ENCODE results near the gene SERBP1. TPM values are rescaled to one million over a fixed set of nuclear protein-coding genes. Genes with fewer than 3 reads are reported as not detected.

SERBP1 gene
- total RNA-seq, 2 experiments from 2014 or later: 270 to 410 TPM

GRCh38 chr1:67464746-67465145 lies 34.5 kb upstream of the SERBP1 start:
- Histone ChIP-seq H3K9me2 (ENCODE audit: insufficient read depth, low read length) (no peaks in the 10 kb centered on the region), H3K27ac (ENCODE audit: low read depth, low read length, poor library complexity, severe bottlenecking) (no peak overlapping the region), H4K20me1 (ENCODE audit: insufficient read depth, low read length) (no peaks in the 10 kb centered on the region), H3K4me3 (ENCODE audit: low read depth, low read length, poor library complexity, severe bottlenecking) (no peak overlapping the region), H3K9me3 (ENCODE audit: low read length) (no peaks in the 10 kb centered on the region), H2AFZ (ENCODE audit: low read length) (no peak overlapping the region), H3K79me2 (ENCODE audit: insufficient read depth, low read depth, low read length) (no peaks in the 10 kb centered on the region), H3K36me3 (ENCODE audit: insufficient read depth, low read length) (no peaks in the 10 kb centered on the region), H3K4me1 (ENCODE audit: insufficient read depth, low read length, poor library complexity, severe bottlenecking) (no peaks in the 10 kb centered on the region), H3K4me2 (ENCODE audit: low read length) (no peak overlapping the region)
- intact Hi-C loops (cut with micrococcal nuclease; ENCODE audit: unreplicated experiment): no loop called here
- ChIA-PET CTCF (ENCODE audit: unreplicated experiment) (no interaction called here), POLR2A (interaction anchor here (0.6 to 2.0 kb wide), 3 partner anchors 10 to 1269 kb away, joined by 3 to 9 read pairs (median 3); no protein-coding TSS in a partner anchor)
- DNase-seq (ENCODE audit: low spot score): no peak
- TF ChIP-seq CTCF (conservative IDR thresholded peaks at IDR 0.05; ENCODE audit: low read length) (no peak), EZH2phosphoT487 (IDR thresholded peaks at IDR 0.05; ENCODE audit: borderline replicate concordance, low read depth, low read length) (no peak)
- no TSS peak for BruUV-seq (replicated peaks)

GRCh38 chr1:67464058-67464457 lies 33.9 kb upstream of the SERBP1 start:
- Histone ChIP-seq H3K4me1 (ENCODE audit: insufficient read depth, low read length, poor library complexity, severe bottlenecking) (no peaks in the 10 kb centered on the region), H3K27ac (ENCODE audit: low read depth, low read length, poor library complexity, severe bottlenecking) (no peak overlapping the region), H3K9me2 (ENCODE audit: insufficient read depth, low read length) (no peaks in the 10 kb centered on the region), H3K4me3 (ENCODE audit: low read depth, low read length, poor library complexity, severe bottlenecking) (no peak overlapping the region), H3K36me3 (ENCODE audit: insufficient read depth, low read length) (no peaks in the 10 kb centered on the region), H2AFZ (ENCODE audit: low read length) (no peak overlapping the region), H3K79me2 (ENCODE audit: insufficient read depth, low read depth, low read length) (no peaks in the 10 kb centered on the region), H3K4me2 (ENCODE audit: low read length) (no peak overlapping the region), H3K9me3 (ENCODE audit: low read length) (no peaks in the 10 kb centered on the region), H4K20me1 (ENCODE audit: insufficient read depth, low read length) (no peaks in the 10 kb centered on the region)
- no peak for DNase-seq (ENCODE audit: low spot score)
- intact Hi-C loops (cut with micrococcal nuclease; ENCODE audit: unreplicated experiment): no loop called here
- BruUV-seq (replicated peaks): no TSS peak
- CTCF ChIA-PET (ENCODE audit: unreplicated experiment): no interaction called here
- TF ChIP-seq CTCF (conservative IDR thresholded peaks at IDR 0.05; ENCODE audit: low read length) (no peak), EZH2phosphoT487 (IDR thresholded peaks at IDR 0.05; ENCODE audit: borderline replicate concordance, low read depth, low read length) (no peak)
- POLR2A ChIA-PET: interaction anchor here (0.7 to 2.0 kb wide), 3 partner anchors 9 to 61 kb away, joined by 3 to 9 read pairs (median 3); no protein-coding TSS in a partner anchor

- Histone ChIP-seq H3K27ac (ENCODE audit: low read depth, low read length, poor library complexity, severe bottlenecking) (no peak overlapping the region), H3K9me2 (ENCODE audit: insufficient read depth, low read length) (no peaks in the 10 kb centered on the region), H3K4me2 (ENCODE audit: low read length) (no peak overlapping the region), H3K36me3 (ENCODE audit: insufficient read depth, low read length) (no peaks in the 10 kb centered on the region), H4K20me1 (ENCODE audit: insufficient read depth, low read length) (no peaks in the 10 kb centered on the region), H3K9me3 (ENCODE audit: low read length) (no peaks in the 10 kb centered on the region), H2AFZ (ENCODE audit: low read length) (no peak overlapping the region), H3K4me1 (ENCODE audit: insufficient read depth, low read length, poor library complexity, severe bottlenecking) (no peaks in the 10 kb centered on the region), H3K79me2 (ENCODE audit: insufficient read depth, low read depth, low read length) (no peaks in the 10 kb centered on the region), H3K4me3 (ENCODE audit: low read depth, low read length, poor library complexity, severe bottlenecking) (no peak overlapping the region)
- ChIA-PET POLR2A (interaction anchor here (0.5 to 2.0 kb wide), 6 partner anchors 9 to 520 kb away, joined by 3 to 9 read pairs (median 6); no protein-coding TSS in a partner anchor), CTCF (ENCODE audit: unreplicated experiment) (no interaction called here)
- no peak for DNase-seq (ENCODE audit: low spot score)
- BruUV-seq (replicated peaks): no TSS peak
- TF ChIP-seq EZH2phosphoT487 (IDR thresholded peaks at IDR 0.05; ENCODE audit: borderline replicate concordance, low read depth, low read length): no peak
- intact Hi-C loops (cut with micrococcal nuclease; ENCODE audit: unreplicated experiment): no loop called here
Observed at GRCh38 chr1:67463298-67463955, 33.2 kb upstream of the SERBP1 start.
